OCI-LY7 (cell line): ENCODE results near the gene TIMP3. TPM values are rescaled to one million over a fixed set of nuclear protein-coding genes. Genes with fewer than 3 reads are reported as not detected.

Source experiments
- BruUV-seq: library from RNA; stranded (reverse); fragments of 400-500 nt; replicated peaks from 2 replicates; lab custom pipeline; 2021; lab: Mats Ljungman, UMichigan
- CTCF ChIA-PET: fragments of 300-600 bp; sonication (Branson Sonifier 250); formaldehyde crosslinking; loops from one replicate; lab custom pipeline; 2022; ENCODE audit warnings: antibody characterized with exemption; ENCODE audit not compliant: unreplicated experiment; lab: Charles Lee
- POLR2A ChIA-PET: fragments of 300-600 bp; sonication (Branson Sonifier 250); formaldehyde crosslinking; loops from one replicate; lab custom pipeline; 2022; ENCODE audit warnings: antibody characterized with exemption; lab: Charles Lee
- DNase-seq: peaks from one replicate; pipeline ENCODE4 v3.0.0-alpha.2; 2015; ENCODE audit warnings: low spot score
- H2AFZ ChIP-seq: fragments of 200-600 bp; sonication (generic), shearing (Covaris generic); 2 replicates; pipeline ENCODE4 v1.6.1; 2014; ENCODE audit warnings: mild to moderate bottlenecking, antibody characterized with exemption, low read length, moderate library complexity
- H3K27ac ChIP-seq: fragments of 200-600 bp; sonication (generic); 2 replicates; pipeline ENCODE4 v1.5.1; 2014; ENCODE audit warnings: mixed run types, low read depth, mild to moderate bottlenecking, moderate library complexity, low read length, inconsistent platforms; ENCODE audit not compliant: poor library complexity, severe bottlenecking
- H3K36me3 ChIP-seq: fragments of 200-600 bp; sonication (generic); 2 replicates; pipeline ENCODE4 v1.6.1; 2014; ENCODE audit warnings: mild to moderate bottlenecking, antibody characterized with exemption, low read length, moderate library complexity, mixed read lengths; ENCODE audit not compliant: insufficient read depth
- H3K4me1 ChIP-seq: fragments of 200-600 bp; sonication (generic); 2 replicates; pipeline ENCODE4 v1.5.1; 2014; ENCODE audit warnings: mild to moderate bottlenecking, low read length; ENCODE audit not compliant: insufficient read depth, poor library complexity, severe bottlenecking
- H3K4me2 ChIP-seq: fragments of 200-600 bp; sonication (generic); 2 replicates; pipeline ENCODE4 v1.6.1; 2014; ENCODE audit warnings: mild to moderate bottlenecking, low read length
- H3K4me3 ChIP-seq: fragments of 200-600 bp; sonication (generic); 2 replicates; pipeline ENCODE4 v1.5.1; 2014; ENCODE audit warnings: mild to moderate bottlenecking, low read depth, low read length; ENCODE audit not compliant: poor library complexity, severe bottlenecking
- H3K79me2 ChIP-seq: fragments of 200-600 bp; sonication (generic); 2 replicates; pipeline ENCODE4 v1.6.1; 2016; ENCODE audit warnings: low read depth, mild to moderate bottlenecking, low read length, moderate library complexity, mixed read lengths; ENCODE audit not compliant: insufficient read depth
- H3K9me2 ChIP-seq: fragments of 200-600 bp; sonication (generic); 2 replicates; pipeline ENCODE4 v1.6.1; 2016; ENCODE audit warnings: mild to moderate bottlenecking, low read length, mixed read lengths; ENCODE audit not compliant: insufficient read depth
- H3K9me3 ChIP-seq: fragments of 200-600 bp; sonication (generic); 2 replicates; pipeline ENCODE4 v1.6.1; 2014; ENCODE audit warnings: mild to moderate bottlenecking, mixed run types, low read length, mixed read lengths
- H4K20me1 ChIP-seq: fragments of 200-600 bp; sonication (generic); 2 replicates; pipeline ENCODE4 v1.6.1; 2014; ENCODE audit warnings: mild to moderate bottlenecking, antibody characterized with exemption, low read length, moderate library complexity, mixed read lengths; ENCODE audit not compliant: insufficient read depth
- CTCF ChIP-seq: fragments of 200-600 bp; sonication (generic); conservative IDR thresholded peaks from 2 replicates; pipeline ENCODE4 v1.5.1; 2014; ENCODE audit warnings: mild to moderate bottlenecking, antibody characterized with exemption, low read length, moderate library complexity, mixed read lengths
- EZH2phosphoT487 ChIP-seq: fragments of 200-600 bp; sonication (generic); IDR thresholded peaks from 2 replicates; pipeline ENCODE4 v1.6.1; 2018; ENCODE audit warnings: low read depth, borderline replicate concordance, mild to moderate bottlenecking, mixed run types, antibody characterized with exemption, low read length, moderate library complexity, mixed read lengths
- intact Hi-C: fragments of 100-400 bp; cut with micrococcal nuclease; formaldehyde crosslinking; loops from one replicate; pipeline ENCODE4 v1.10.0; 2022; ENCODE audit not compliant: unreplicated experiment
- total RNA-seq, 2 experiments: library from RNA; depleted of rRNA in 1 of 2; stranded (reverse); fragments of >200 nt in 1 of 2; shearing (Covaris generic) in 1 of 2; gene quantifications; 2 replicates each; pipeline ENCODE4 v1.2.3, GENCODE V29; 2014 to 2022

TIMP3 gene
- total RNA-seq, 2 experiments from 2014 or later, result not detected

GRCh38 chr22:32776802-32777201 is 24.7 kb upstream of the TIMP3 start:
- ChIA-PET POLR2A (no interaction called here), CTCF (no interaction called here)
- no peaks in the 10 kb centered on the region for H3K79me2 ChIP-seq
- no peaks in the 10 kb centered on the region for H3K9me2 ChIP-seq
- no peak overlapping the region for H3K4me3 ChIP-seq
- no peak for TF ChIP-seq CTCF
- TF ChIP-seq EZH2phosphoT487, result no peak
- no peaks in the 10 kb centered on the region for H3K4me1 ChIP-seq
- H3K4me2 ChIP-seq, result no peak overlapping the region
- H2AFZ ChIP-seq, result no peak overlapping the region
- no TSS peak for BruUV-seq
- no peaks in the 10 kb centered on the region for H3K9me3 ChIP-seq
- H4K20me1 ChIP-seq, result no peaks in the 10 kb centered on the region
- intact Hi-C loops, result no loop called here
- H3K36me3 ChIP-seq, result no peaks in the 10 kb centered on the region
- no peak for DNase-seq
- H3K27ac ChIP-seq, result no peak overlapping the region

- Histone ChIP-seq H2AFZ (no peak overlapping the region), H3K79me2 (no peaks in the 10 kb centered on the region), H3K4me3 (no peak overlapping the region), H3K4me1 (no peaks in the 10 kb centered on the region), H4K20me1 (no peaks in the 10 kb centered on the region), H3K36me3 (no peaks in the 10 kb centered on the region), H3K9me3 (no peaks in the 10 kb centered on the region), H3K4me2 (no peak overlapping the region), H3K9me2 (no peaks in the 10 kb centered on the region), H3K27ac (no peak overlapping the region)
- no peak for TF ChIP-seq CTCF
- TF ChIP-seq EZH2phosphoT487, result no peak
- CTCF ChIA-PET, result no interaction called here
- BruUV-seq, result no TSS peak
- POLR2A ChIA-PET, result no interaction called here
- DNase-seq, result no peak
- intact Hi-C loops, result no loop called here
Measured at GRCh38 chr22:32777987-32778386, 23.5 kb upstream of the TIMP3 start.

GRCh38 chr22:32780726-32781310 is 20.7 kb upstream of the TIMP3 start:
- Histone ChIP-seq H3K36me3 (no peaks in the 10 kb centered on the region), H3K9me3 (no peaks in the 10 kb centered on the region), H3K4me2 (no peak overlapping the region), H3K4me1 (no peaks in the 10 kb centered on the region), H3K27ac (no peak overlapping the region), H3K9me2 (no peaks in the 10 kb centered on the region), H3K4me3 (no peak overlapping the region), H3K79me2 (no peaks in the 10 kb centered on the region), H4K20me1 (no peaks in the 10 kb centered on the region), H2AFZ (no peak overlapping the region)
- DNase-seq, result no peak
- intact Hi-C loops, result no loop called here
- no peak for TF ChIP-seq CTCF
- TF ChIP-seq EZH2phosphoT487, result no peak
- POLR2A ChIA-PET, result no interaction called here
- no TSS peak for BruUV-seq
- CTCF ChIA-PET, result no interaction called here
